HuH-7.5 (cell line): ENCODE measurements around the gene MORN5.

ENCODE experiments used
- DNase-seq: peaks from one replicate; pipeline ENCODE4 v3.0.0; 2011; ENCODE audit warnings: low spot score

The MORN5 gene

GRCh38 chr9:122143876-122144405 is 15.8 kb upstream of the MORN5 start:
- no peak for DNase-seq

DNA sequence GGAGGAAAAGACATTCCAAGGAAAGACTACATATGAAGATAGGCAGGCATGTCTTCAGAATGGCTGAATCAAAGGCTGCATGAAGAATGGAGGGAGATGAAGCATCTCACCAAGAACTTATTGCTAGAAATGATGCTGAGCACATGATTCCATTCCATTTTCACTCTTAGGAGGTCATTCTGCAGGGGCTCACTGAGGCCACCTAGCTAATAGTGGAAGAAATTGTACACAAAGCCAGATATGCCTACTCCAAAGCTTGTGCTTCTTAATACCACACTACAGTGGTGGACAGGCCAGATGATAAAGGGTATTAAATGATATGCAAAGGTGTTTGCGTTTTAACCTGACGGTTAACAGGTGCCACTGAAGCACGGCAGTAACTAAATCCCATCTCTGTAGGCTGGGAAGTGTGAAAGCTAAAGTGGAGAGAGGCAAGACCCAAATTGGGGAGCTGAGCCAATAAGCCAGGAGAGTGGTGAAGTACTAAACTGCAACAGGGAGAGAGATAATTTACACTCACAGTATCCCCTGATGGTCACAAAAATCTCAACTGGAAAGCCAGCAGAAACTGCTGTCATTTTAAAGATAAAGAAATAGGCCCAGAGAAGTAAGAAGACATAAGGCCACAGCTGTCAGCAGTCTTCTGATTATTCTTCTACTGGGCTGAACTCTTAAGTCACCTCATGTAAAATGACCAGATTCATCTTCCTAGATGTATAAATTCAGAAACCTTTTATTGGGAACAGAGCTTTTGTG is 14.7 kb upstream of the MORN5 start:
- DNase-seq, result no peak

- DNase-seq, result no peak
Measured at GRCh38 chr9:122145592-122145863, 14.2 kb upstream of the MORN5 start.

DNA sequence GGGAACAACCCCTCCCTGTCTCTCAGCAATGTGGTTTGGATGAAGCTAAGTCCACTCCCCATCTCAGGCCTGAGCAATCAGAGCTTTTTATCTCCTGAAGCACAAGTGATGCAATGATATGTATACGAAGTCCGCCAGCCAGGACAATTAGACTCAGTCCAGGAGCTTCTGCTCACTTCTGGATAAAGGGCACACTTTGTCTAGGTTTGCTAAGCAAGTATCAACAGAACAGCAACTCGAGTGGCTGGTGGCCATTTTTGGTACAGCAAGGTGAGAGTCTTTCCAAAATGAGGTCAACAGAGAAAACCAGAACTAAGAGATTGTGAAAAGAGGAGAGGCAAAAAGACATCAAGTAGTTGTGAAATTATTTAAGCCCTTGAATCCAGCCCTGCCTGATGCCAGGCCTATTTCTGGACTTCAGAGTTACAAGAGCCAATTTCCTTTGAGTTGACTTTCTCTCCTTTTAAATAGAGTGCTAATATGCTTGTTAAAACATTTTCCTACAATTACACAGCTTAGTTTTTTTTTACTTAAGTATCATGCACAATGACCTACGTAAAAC is 8.4 kb upstream of the MORN5 start:
- no peak for DNase-seq

DNA sequence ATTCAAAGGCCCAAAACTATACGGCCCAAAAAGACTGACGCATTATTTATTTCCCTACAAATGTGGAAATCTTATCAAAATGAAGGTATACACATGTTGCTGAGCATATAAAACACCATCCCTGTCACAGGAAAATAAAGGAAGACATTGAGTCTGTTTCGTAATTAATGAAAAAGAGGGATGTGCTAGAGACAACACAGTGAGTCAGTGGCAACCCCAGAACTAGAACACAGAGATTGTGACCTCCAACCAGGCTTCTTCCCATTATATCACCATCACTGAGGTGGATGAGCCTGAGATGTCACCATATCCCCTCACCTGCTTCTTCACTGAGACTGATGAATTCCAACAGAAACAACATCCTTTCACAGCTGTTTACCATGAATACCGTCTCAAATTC is 3.9 kb upstream of the MORN5 start:
- no peak for DNase-seq

GRCh38 chr9:122158202-122158601 is 1.5 kb upstream of the MORN5 start:
- peak; percentile 50 for DNase-seq

GRCh38 chr9:122159925-122160246 is 178 bp downstream of the MORN5 start:
- DNase-seq, result no peak

DNA sequence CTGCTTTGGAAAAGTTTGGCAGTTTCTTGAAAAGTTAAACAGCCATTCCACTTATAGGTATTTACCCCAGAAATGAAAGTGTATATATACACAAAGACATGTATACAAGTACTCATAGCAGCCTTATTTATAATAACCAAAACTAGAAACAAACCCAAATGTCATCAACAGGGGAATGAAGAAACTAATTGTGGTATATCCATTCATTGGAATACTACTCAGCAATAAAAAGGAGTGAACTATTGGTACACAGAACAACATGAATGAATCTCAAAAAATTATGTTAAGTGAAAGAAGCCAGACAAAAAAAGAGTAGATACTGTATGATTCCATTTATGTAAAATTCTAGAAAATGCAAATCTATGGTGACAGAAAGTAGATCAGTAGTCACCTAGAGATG is 2.7 kb downstream of the MORN5 start:
- DNase-seq, result no peak

GRCh38 chr9:122164286-122164685 is 4.6 kb downstream of the MORN5 start:
- no peak for DNase-seq

- no peak for DNase-seq
Measured at GRCh38 chr9:122168356-122168755, 8.6 kb downstream of the MORN5 start.

DNA sequence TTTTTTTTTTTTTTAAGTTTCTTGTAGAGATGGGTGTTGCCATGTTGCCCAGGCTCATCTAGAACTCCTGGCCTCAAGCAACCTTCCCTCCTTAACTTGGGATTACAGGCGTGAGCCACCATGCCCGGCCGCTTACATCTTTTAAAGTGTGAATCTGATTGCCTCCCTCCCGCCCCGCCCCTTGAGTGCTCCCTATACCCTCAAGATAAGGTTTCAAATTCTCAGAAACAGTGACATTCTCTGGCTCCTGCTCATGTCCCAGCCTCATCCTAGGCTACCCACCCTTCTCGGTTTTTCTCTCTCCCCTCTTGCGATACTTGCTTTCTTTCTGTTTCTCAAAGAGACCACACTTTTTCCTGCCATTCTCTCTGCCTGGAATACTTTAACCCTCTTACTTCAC is 12.4 kb downstream of the MORN5 start:
- DNase-seq, result no peak

- no peak for DNase-seq
Measured at GRCh38 chr9:122173670-122174069, 14.0 kb downstream of the MORN5 start.

GRCh38 chr9:122176916-122177315 is 17.2 kb downstream of the MORN5 start:
- DNase-seq, result no peak

DNA sequence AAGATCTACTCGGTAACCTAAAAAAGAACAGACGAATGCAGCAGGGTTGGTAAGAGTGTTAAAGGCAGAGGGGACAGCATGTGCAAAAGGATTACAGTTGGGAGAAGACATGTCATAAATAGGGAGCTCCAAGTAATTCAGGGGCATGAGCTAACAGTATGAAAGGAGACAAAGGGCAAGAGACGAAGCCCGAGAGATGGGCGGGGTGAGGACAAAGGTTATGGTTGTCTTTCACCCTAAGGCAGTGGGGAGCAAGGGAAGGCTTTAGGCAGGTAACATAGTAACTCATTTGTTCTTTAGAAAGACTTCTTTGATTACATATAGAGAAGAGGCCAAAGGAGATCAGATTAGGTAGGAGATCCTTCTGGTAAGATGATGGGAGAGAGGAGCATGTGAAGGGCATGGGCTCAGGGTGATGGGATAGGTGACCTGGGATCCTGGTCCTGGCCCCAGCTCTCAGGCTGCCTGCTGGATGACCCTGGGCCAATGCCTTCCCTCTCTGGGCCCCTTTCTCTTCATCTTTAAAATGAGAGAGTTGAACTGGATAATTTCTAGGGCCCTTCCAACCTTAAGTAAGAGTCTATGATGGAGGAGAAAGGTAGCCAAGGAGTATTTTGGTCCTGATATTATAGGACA is 19.5 kb downstream of the MORN5 start:
- DNase-seq, result no peak

DNA sequence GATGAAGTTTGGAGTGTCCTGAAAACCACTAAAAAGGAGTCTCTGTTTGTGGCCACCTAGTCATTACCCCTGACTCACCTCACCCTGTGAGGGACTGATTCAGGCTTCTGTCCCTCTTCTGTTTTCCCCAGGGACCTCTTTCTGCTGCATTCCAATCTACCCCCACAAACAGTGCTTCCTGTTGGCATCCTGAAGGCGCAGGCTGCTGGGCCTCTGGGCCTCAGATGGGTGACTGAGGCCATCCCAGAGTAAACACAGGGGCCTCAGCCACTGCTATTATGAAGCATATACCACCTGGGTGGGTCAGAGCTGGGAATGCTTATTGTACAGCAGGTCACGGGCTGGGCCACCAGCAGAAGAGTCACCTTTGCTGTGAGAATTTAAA is 20.0 kb downstream of the MORN5 start:
- no peak for DNase-seq

- DNase-seq, result no peak
Measured at GRCh38 chr9:122180633-122181032, 20.9 kb downstream of the MORN5 start.

GRCh38 chr9:122183501-122183900 is 23.8 kb downstream of the MORN5 start:
- no peak for DNase-seq

GRCh38 chr9:122184551-122184950 is 24.8 kb downstream of the MORN5 start:
- DNase-seq, result no peak

GRCh38 chr9:122186301-122186700 is 26.6 kb downstream of the MORN5 start:
- DNase-seq, result no peak

GRCh38 chr9:122186777-122187470 is 27.2 kb downstream of the MORN5 start:
- DNase-seq, result no peak

DNA sequence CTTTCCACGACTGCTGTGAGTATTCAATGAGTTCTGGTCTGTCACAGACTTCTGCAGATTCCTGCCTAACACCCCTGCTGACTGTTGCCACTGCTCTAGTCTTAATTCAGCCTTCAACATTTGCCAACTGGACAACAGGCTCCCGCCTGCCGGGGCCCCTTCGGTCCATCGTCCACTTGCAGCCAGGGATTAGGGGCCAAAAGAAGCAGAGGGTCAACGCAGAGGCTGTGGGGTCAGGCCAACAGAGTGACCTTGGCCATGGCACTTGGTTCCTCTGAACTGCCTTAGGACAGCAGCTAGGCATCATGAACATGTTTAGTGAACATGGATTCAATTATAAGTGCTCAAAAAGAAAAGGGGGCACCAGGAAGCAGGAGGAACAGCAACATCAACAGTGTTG is 28.7 kb downstream of the MORN5 start:
- DNase-seq, result no peak

- DNase-seq, result no peak
Measured at GRCh38 chr9:122190597-122191381, 31.1 kb downstream of the MORN5 start.
